NCI-H2081 (cell line): ENCODE data around the gene CXorf65.

Source experiments
- DNase-seq, 2 experiments: peaks; one replicate each; lab custom pipeline; 2025; lab: John Stamatoyannopoulos, UW

Gene CXorf65

GRCh38 chrX:71106427-71106826 lies at the start of gene CXorf65:
Gene CXorf65 (minus strand): TSS chrX:71106740. CDS start chrX:71106556, 184 bp downstream.
- no peak for DNase-seq

GRCh38 chrX:71154641-71155040 lies 48.1 kb upstream of the CXorf65 start:
- no peak for DNase-seq

- no peak for DNase-seq
Observed at GRCh38 chrX:71154196-71154595, 47.7 kb upstream of the CXorf65 start.

GRCh38 chrX:71151366-71151765 lies 44.8 kb upstream of the CXorf65 start:
- no peak for DNase-seq

- DNase-seq = no peak
Observed at GRCh38 chrX:71148278-71148663, 41.7 kb upstream of the CXorf65 start.

- DNase-seq = no peak
Observed at GRCh38 chrX:71147496-71148277, 41.1 kb upstream of the CXorf65 start.

- DNase-seq = no peak
Observed at GRCh38 chrX:71144651-71145050, 38.1 kb upstream of the CXorf65 start, which contains the start of gene NLGN3. Gene NLGN3 (plus strand): TSS chrX:71144841. CDS start chrX:71147750, 2,909 bp downstream.

GRCh38 chrX:71143508-71143907 lies 37.0 kb upstream of the CXorf65 start:
- no peak for DNase-seq

GRCh38 chrX:71140440-71140839 lies 33.9 kb upstream of the CXorf65 start:
- no peak for DNase-seq

GRCh38 chrX:71131510-71131909 lies 25.0 kb upstream of the CXorf65 start:
- DNase-seq = no peak

GRCh38 chrX:71128915-71129765 lies 22.6 kb upstream of the CXorf65 start:
- DNase-seq = peak; percentile 29 to 34

GRCh38 chrX:71128166-71128833 lies 21.8 kb upstream of the CXorf65 start:
- no peak for DNase-seq

GRCh38 chrX:71118985-71119535 lies 12.5 kb upstream of the CXorf65 start:
- DNase-seq = no peak

GRCh38 chrX:71118032-71118984 lies 11.8 kb upstream of the CXorf65 start, which contains the start of gene MED12:
Gene MED12 (plus strand): TSS chrX:71118596. CDS start chrX:71118755, 159 bp downstream.
- peak; percentile 70 to 77 for DNase-seq

- no peak for DNase-seq
Observed at GRCh38 chrX:71117358-71117757, 10.8 kb upstream of the CXorf65 start.

- DNase-seq = no peak
Observed at GRCh38 chrX:71111921-71112431, 5.4 kb upstream of the CXorf65 start.

GRCh38 chrX:71111141-71111843 lies 4.8 kb upstream of the CXorf65 start, which contains the start of gene IL2RG:
Gene IL2RG (minus strand): TSS chrX:71111577. CDS start chrX:71111539, 38 bp downstream.
- no peak for DNase-seq

- DNase-seq = no peak
Observed at GRCh38 chrX:71109051-71109450, 2.5 kb upstream of the CXorf65 start.

- DNase-seq = no peak
Observed at GRCh38 chrX:71107762-71108360, 1.3 kb upstream of the CXorf65 start.
